ENCODE data around the gene PPARGC1A.

PPARGC1A gene

GRCh38 chr4:23922013-23922412 lies 32.2 kb upstream of the PPARGC1A start:
- H3K4me3 ChIP-seq (ENCODE audit: low read depth, low read length), result no peak overlapping the region
- TF ChIP-seq CTCF (IDR thresholded peaks at IDR 0.05; ENCODE audit: low read depth, low read length), result no peak

GRCh38 chr4:23921447-23921845 lies 31.6 kb upstream of the PPARGC1A start:
- no peak for TF ChIP-seq CTCF (IDR thresholded peaks at IDR 0.05; ENCODE audit: low read depth, low read length)

GRCh38 chr4:23920716-23921446 lies 31.0 kb upstream of the PPARGC1A start:
- H3K4me3 ChIP-seq (ENCODE audit: low read depth, low read length), result no peak overlapping the region
- no peak for TF ChIP-seq CTCF (IDR thresholded peaks at IDR 0.05; ENCODE audit: low read depth, low read length)

More at GRCh38 chr4:23921447-23921845, 31.6 kb upstream of the PPARGC1A start:
- H3K4me3 ChIP-seq (ENCODE audit: low read depth, low read length), result no peak overlapping the region

GRCh38 chr4:23920296-23920695 lies 30.4 kb upstream of the PPARGC1A start:
- TF ChIP-seq CTCF (IDR thresholded peaks at IDR 0.05; ENCODE audit: low read depth, low read length), result no peak
- H3K4me3 ChIP-seq (ENCODE audit: low read depth, low read length), result no peak overlapping the region

- TF ChIP-seq CTCF (IDR thresholded peaks at IDR 0.05; ENCODE audit: low read depth, low read length), result no peak
- H3K4me3 ChIP-seq (ENCODE audit: low read depth, low read length), result no peak overlapping the region
These were observed 26.4 kb upstream of the PPARGC1A start for GRCh38 chr4:23916282-23916681.

- no peak for TF ChIP-seq CTCF (IDR thresholded peaks at IDR 0.05; ENCODE audit: low read depth, low read length)
- no peak overlapping the region for H3K4me3 ChIP-seq (ENCODE audit: low read depth, low read length)
These were observed 25.7 kb upstream of the PPARGC1A start for GRCh38 chr4:23915459-23916132.

Data from WI38 (cell line).